Esophagus squamous epithelium (tissue), 5 donors: ENCODE measurements around the gene ROCK2. TPM values are rescaled to one million over a fixed set of nuclear protein-coding genes. Genes with fewer than 3 reads are reported as not detected.

Source experiments
- DNase-seq: peaks from one replicate; lab custom pipeline; 2025; lab: John Stamatoyannopoulos, UW
- H3K27ac ChIP-seq, 4 donors: fragments of 200-600 bp; sonication (generic); one replicate each; pipeline ENCODE4 v1.5.1; 2016 to 2019; ENCODE audit warnings: mild to moderate bottlenecking in 1 of 4
- H3K27me3 ChIP-seq, 4 donors: fragments of 200-600 bp; sonication (generic); 1 replicate in 3 of 4; 2 replicates in 1 of 4; pipeline versions ENCODE4 v1.5.1 to v1.6.0; 2017 to 2021; ENCODE audit warnings: antibody characterized with exemption in 1 of 4
- H3K36me3 ChIP-seq, 3 donors: fragments of 200-600 bp; sonication (generic); one replicate each; pipeline ENCODE4 v1.5.1; 2016 to 2019
- H3K4me1 ChIP-seq, 3 donors: fragments of 200-600 bp; sonication (generic); one replicate each; pipeline ENCODE4 v1.5.1; 2017 to 2019
- H3K4me3 ChIP-seq, 4 donors: fragments of 200-600 bp; sonication (generic); 1 replicate in 3 of 4; 2 replicates in 1 of 4; pipeline ENCODE4 v1.5.1; 2016 to 2019; ENCODE audit warnings: mild to moderate bottlenecking in 2 of 4, moderate library complexity in 1 of 4
- H3K9me3 ChIP-seq, 3 donors: fragments of 200-600 bp; sonication (generic); one replicate each; pipeline ENCODE4 v1.5.1; 2016 to 2019
- POLR2A ChIP-seq, 4 donors: fragments of 450-650 bp; IDR thresholded peaks; one replicate each; pipeline ENCODE4 v1.6.1; 2017; ENCODE audit warnings: antibody characterized with exemption in 4 of 4, mild to moderate bottlenecking in 4 of 4, moderate library complexity in 3 of 4
- WGBS, 2 donors: methylation state at CpG; one replicate each; pipeline ENCODE4 v1.1.5; 2018; 5-methylcytosine and 5-hydroxymethylcytosine counted together
- intact Hi-C: fragments of 100-400 bp; cut with DNase I; formaldehyde crosslinking; loops from one replicate; pipeline ENCODE4 v1.15.0; 2022
- total RNA-seq, 4 donors: library from RNA; depleted of rRNA; stranded (reverse); fragments of >200 nt; gene quantifications; one replicate each; pipeline ENCODE4 v1.1.0, GENCODE V29; 2016
- TF ChIP-seq, protein P1 (sequence below), 6 experiments: fragments of 450-650 bp in 4 of 6; fragments of 200-600 bp in 2 of 6; sonication (generic) in 2 of 6; IDR thresholded peaks; one replicate each; pipeline ENCODE4 v1.5.1; 2016 to 2019; ENCODE audit warnings: antibody characterized with exemption in 6 of 6, mild to moderate bottlenecking in 4 of 6, moderate library complexity in 4 of 6
- donor health status: DM: yes; HTN: yes; CAD: no.

The ROCK2 gene
- total RNA-seq, 4 donors from 2014 or later: 15.2 to 50.5 (median 21.4) TPM

DNA sequence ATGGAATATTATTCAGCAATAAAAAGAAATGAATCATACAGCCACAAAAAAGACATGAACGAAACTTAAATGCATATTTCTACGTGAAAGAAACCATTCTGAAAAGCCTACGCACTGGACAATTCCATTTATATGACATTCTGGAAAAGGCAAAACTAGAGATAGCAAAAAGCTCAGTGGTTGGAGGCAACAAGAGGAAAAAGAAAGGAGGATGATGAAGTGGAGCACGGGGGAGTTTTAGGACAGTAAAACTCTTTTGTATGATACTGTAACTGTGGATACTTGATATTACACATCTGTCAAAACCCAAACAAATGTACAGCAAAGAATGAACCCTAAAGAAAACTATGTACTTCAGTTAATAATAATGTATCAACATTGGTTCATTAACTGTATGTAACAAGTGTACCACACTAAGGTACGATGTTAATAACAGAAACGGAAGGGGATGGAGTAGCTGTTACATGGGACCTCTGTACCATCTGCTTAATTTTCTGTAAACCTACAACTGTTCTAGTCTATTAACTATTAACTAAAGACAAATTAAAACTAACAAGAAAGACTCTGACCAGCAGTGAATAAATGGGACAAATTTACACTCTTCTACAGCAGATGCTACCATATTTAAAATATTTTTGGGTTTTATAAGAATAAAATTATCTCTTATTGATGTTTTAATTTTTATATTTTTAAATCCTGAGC is 31.5 kb downstream of the ROCK2 start:
- WGBS, 2 donors: 91 to 95% methylated on average over 6 of the region's 6 CpGs
- H3K4me1 ChIP-seq: peaks cover 0 to 18% (median 10%) of the 10 kb centered on the region in 3 donors
- TF ChIP-seq, protein P1, sequence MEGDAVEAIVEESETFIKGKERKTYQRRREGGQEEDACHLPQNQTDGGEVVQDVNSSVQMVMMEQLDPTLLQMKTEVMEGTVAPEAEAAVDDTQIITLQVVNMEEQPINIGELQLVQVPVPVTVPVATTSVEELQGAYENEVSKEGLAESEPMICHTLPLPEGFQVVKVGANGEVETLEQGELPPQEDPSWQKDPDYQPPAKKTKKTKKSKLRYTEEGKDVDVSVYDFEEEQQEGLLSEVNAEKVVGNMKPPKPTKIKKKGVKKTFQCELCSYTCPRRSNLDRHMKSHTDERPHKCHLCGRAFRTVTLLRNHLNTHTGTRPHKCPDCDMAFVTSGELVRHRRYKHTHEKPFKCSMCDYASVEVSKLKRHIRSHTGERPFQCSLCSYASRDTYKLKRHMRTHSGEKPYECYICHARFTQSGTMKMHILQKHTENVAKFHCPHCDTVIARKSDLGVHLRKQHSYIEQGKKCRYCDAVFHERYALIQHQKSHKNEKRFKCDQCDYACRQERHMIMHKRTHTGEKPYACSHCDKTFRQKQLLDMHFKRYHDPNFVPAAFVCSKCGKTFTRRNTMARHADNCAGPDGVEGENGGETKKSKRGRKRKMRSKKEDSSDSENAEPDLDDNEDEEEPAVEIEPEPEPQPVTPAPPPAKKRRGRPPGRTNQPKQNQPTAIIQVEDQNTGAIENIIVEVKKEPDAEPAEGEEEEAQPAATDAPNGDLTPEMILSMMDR (IDR thresholded peaks at IDR 0.05): no peak
- no peak for TF ChIP-seq POLR2A (IDR thresholded peaks at IDR 0.05)

DNA sequence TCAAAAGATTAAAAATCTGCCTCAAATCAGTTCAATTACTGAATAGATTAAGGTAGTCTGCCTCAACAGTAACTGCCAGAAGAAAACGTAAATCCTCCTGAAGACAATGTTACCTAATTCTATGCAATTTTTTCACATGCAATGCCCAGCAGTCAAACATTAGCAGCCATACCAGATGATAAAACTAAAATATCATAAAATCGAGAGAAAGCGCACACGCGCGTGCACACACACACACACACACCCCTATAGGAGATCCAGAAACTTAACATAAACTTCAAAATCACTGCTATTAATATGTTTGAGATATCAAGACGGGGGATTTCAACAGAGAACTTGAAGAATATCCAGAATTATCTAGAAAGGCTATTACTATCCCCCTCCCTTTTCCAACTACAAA is 32.9 kb downstream of the ROCK2 start:
- intact Hi-C loops: no loop called here
- Histone ChIP-seq H3K9me3 (no peaks in the 10 kb centered on the region), H3K4me3 (no peak overlapping the region), H3K36me3 (no peaks in the 10 kb centered on the region), H3K27ac (no peak overlapping the region), H3K4me1 (peaks cover under 1 to 17% (median 10%) of the 10 kb centered on the region in 3 donors), H3K27me3 (no peaks in the 10 kb centered on the region)
- DNase-seq: no peak
- TF ChIP-seq, protein P1 (IDR thresholded peaks at IDR 0.05): no peak
- 78 to 84% methylated on average over 7 of the region's 7 CpGs for WGBS, 2 donors

More for the DNA sequence above, 31.5 kb downstream of the ROCK2 start:
- no peaks in the 10 kb centered on the region for H3K9me3 ChIP-seq
- no peak overlapping the region for H3K27ac ChIP-seq
- no peak for DNase-seq
- no peaks in the 10 kb centered on the region for H3K36me3 ChIP-seq
- no peak overlapping the region for H3K4me3 ChIP-seq
- intact Hi-C loops: no loop called here
- no peaks in the 10 kb centered on the region for H3K27me3 ChIP-seq

DNA sequence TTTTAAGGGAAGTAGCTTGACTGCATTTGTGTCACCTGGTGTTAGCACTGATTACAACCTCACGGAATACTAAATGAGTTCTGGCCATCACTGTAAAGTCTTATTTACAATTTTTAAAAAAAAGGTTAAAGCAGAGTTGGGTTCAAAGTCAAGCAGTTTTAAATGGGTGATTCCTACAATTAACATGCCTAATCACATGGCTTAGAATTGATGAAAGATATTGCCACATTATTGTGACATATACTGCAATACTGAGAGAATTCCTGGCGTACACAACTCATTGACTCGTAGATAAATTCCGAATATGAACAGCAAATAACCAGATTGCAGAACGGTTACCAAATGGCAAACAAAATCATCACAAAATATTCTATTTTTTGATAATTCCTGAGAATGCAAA is 34.2 kb downstream of the ROCK2 start:
- H3K4me3 ChIP-seq: no peak overlapping the region
- peaks cover 0 to 20% (median 5%) of the 10 kb centered on the region in 3 donors for H3K4me1 ChIP-seq
- H3K27me3 ChIP-seq: no peaks in the 10 kb centered on the region
- 44 to 53% methylated on average over 5 of the region's 5 CpGs for WGBS, 2 donors
- DNase-seq: no peak
- TF ChIP-seq, protein P1 (IDR thresholded peaks at IDR 0.05): no peak
- TF ChIP-seq POLR2A (IDR thresholded peaks at IDR 0.05): no peak
- intact Hi-C loops: no loop called here
- no peaks in the 10 kb centered on the region for H3K9me3 ChIP-seq
- H3K27ac ChIP-seq: no peak overlapping the region
- H3K36me3 ChIP-seq: no peaks in the 10 kb centered on the region

DNA sequence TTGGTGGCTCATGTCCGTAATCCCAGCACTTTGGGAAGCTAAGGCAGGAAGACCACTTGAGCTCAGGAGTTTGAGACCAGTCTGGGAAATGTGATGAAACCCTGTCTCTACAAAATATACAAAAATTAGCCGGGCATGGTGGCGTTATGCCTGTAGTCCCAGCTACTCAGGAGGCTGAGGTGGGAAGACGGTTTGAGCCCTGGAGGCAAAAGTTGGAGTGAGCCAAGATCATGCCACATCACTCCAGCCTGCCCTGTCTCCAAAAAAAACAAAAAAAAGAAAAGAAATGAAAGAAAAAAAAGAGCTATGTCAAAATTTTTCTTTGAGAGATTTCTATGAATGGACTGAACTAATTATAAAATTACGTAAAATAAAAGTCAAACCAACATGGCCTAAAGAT is 34.7 kb downstream of the ROCK2 start:
- no peak for DNase-seq
- Histone ChIP-seq H3K4me1 (peaks cover 0 to 24% (median 5%) of the 10 kb centered on the region in 3 donors), H3K27ac (no peak overlapping the region), H3K27me3 (no peaks in the 10 kb centered on the region), H3K36me3 (no peaks in the 10 kb centered on the region), H3K9me3 (no peaks in the 10 kb centered on the region), H3K4me3 (no peak overlapping the region)
- no peak for TF ChIP-seq POLR2A (IDR thresholded peaks at IDR 0.05)
- TF ChIP-seq, protein P1 (IDR thresholded peaks at IDR 0.05): no peak
- 50 to 55% methylated on average over 5 of the region's 5 CpGs for WGBS, 2 donors
- intact Hi-C loops: no loop called here

DNA sequence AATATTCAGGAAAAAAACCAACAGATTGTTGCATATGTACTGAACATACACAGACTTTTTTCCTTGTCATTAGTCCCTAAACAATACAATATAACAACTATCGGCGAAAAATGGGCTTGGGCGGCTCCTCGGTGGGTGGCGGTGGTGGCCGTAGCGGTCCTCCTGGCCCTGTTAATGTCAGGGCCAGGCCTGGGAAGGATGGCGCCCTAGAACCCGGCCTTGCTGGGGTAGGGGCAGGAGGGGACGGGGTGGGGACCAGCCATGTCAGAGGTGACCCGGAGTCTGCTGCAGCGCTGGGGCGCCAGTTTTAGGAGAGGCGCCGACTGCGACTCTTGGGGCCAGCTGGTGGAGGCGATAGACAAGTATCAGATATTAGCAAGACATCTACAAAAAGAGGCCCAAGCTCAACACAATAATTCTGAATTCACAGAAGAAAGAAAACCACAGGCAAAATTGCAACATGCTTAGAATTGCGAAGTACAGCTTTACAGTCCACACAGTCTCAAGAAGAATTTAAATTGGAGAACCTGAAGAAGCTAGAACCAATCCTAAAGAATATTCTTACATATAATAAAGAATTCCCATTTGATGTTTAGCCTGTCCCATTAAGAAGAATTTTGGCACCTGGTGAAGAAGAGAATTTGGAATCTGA is 36.5 kb downstream of the ROCK2 start:
- Histone ChIP-seq H3K27me3 (no peaks in the 10 kb centered on the region), H3K4me3 (no peak overlapping the region), H3K27ac (no peak overlapping the region), H3K4me1 (peaks cover 0 to 24% (median 5%) of the 10 kb centered on the region in 3 donors), H3K9me3 (no peaks in the 10 kb centered on the region), H3K36me3 (no peaks in the 10 kb centered on the region)
- TF ChIP-seq POLR2A (IDR thresholded peaks at IDR 0.05): no peak
- TF ChIP-seq, protein P1 (IDR thresholded peaks at IDR 0.05): no peak
- DNase-seq: no peak
- WGBS, 2 donors: 95 to 98% methylated on average over 17 of the region's 18 CpGs
- intact Hi-C loops: no loop called here
